ENCODE measurements around the gene ASCL4.

- TF ChIP-seq CTCF (conservative IDR thresholded peaks at IDR 0.05; ENCODE audit: low read length): no peak
- no peak for TF ChIP-seq EZH2phosphoT487 (IDR thresholded peaks at IDR 0.05; ENCODE audit: borderline replicate concordance)
Observed at GRCh38 chr12:107818984-107819383, 44.5 kb downstream of the ASCL4 start.

Measured in Loucy (cell line).